HepG2 (cell line): ENCODE results near the gene RELL1. TPM values are rescaled to one million over a fixed set of nuclear protein-coding genes. Genes with fewer than 3 reads are reported as not detected.

ENCODE experiments used
- ATAC-seq: fragments of 200-7000 bp; cut with Tn5 transposase; 3 replicates; pipeline ENCODE4 v1.9.1; 2020; ENCODE audit warnings: mild to moderate bottlenecking, moderate library complexity
- BruUV-seq: library from RNA; stranded (reverse); fragments of 400-500 nt; replicated peaks from 2 replicates; lab custom pipeline; 2021; lab: Mats Ljungman, UMichigan
- CTCF ChIA-PET: fragments of 300-600 bp; formaldehyde crosslinking; extraction: SDS; loops from one replicate; lab custom pipeline; 2021; ENCODE audit warnings: low total read pairs, inconsistent platforms, low intra/inter-chr PET ratio; lab: Yijun Ruan, JAX
- POLR2A ChIA-PET: fragments of 350-600 bp; sonication (Branson Sonifier 250); formaldehyde crosslinking; loops from one replicate; lab custom pipeline; 2020; ENCODE audit warnings: antibody characterized with exemption, inconsistent platforms; lab: Yijun Ruan, JAX
- DNase-seq: peaks from one replicate; pipeline ENCODE4 v3.0.0-alpha.2; 2015; ENCODE audit warnings: low spot score
- FAIRE-seq: peaks from 3 replicates; lab custom pipeline; 2011; peaks lifted over from hg19 to GRCh38; lab: Jason Lieb, UNC
- H2AFZ ChIP-seq: one replicate; pipeline ENCODE4 v1.6.1; 2011; ENCODE audit warnings: low read length, inconsistent platforms
- H3K27ac ChIP-seq: fragments of 300-600 bp; 3 replicates; pipeline ENCODE4 v1.8.0; 2011; ENCODE audit warnings: mixed run types, mild to moderate bottlenecking, mixed read lengths, low read length, inconsistent platforms; ENCODE audit not compliant: insufficient read depth; ENCODE audit errors: extremely low read length
- H3K27me3 ChIP-seq, 2 experiments: fragments of 200-600 bp in 1 of 2; 2 replicates in 1 of 2; 3 replicates in 1 of 2; pipeline versions ENCODE4 v1.6.0 to v1.8.0; 2011; ENCODE audit warnings: low read length in 2 of 2, mild to moderate bottlenecking in 2 of 2, moderate library complexity in 2 of 2, inconsistent platforms in 1 of 2; ENCODE audit not compliant: insufficient read depth in 2 of 2, control insufficient read depth in 1 of 2
- H3K36me3 ChIP-seq, 2 experiments: fragments of 200-600 bp in 1 of 2; replicated peaks in 1 of 2; 2 replicates in 1 of 2; 3 replicates in 1 of 2; pipeline versions ENCODE4 v1.5.1 to v1.8.0; 2011; ENCODE audit warnings: low read length in 2 of 2, inconsistent platforms in 1 of 2; ENCODE audit not compliant: insufficient read depth in 2 of 2, control insufficient read depth in 1 of 2
- H3K4me1 ChIP-seq: 2 replicates; pipeline ENCODE4 v1.5.1; 2012; ENCODE audit warnings: low read length, inconsistent platforms; ENCODE audit not compliant: insufficient read depth
- H3K4me2 ChIP-seq: 2 replicates; pipeline ENCODE4 v1.6.0; 2011; ENCODE audit warnings: low read depth, low read length, inconsistent platforms
- H3K4me3 ChIP-seq, 3 experiments: fragments of 200-600 bp in 1 of 3; sonication (generic), shearing (Covaris generic) in 1 of 3; replicated peaks in 1 of 3; 2 replicates each; pipeline ENCODE4 v1.5.1; 2011 to 2016; ENCODE audit warnings: low read length in 3 of 3, inconsistent platforms in 2 of 3, low read depth in 2 of 3, mild to moderate bottlenecking in 2 of 3, control low read depth in 1 of 3, mixed read lengths in 1 of 3; ENCODE audit not compliant: insufficient read depth in 1 of 3
- H3K79me2 ChIP-seq: one replicate; pipeline ENCODE4 v1.6.1; 2011; ENCODE audit warnings: low read length, inconsistent platforms; ENCODE audit not compliant: insufficient read depth
- H3K9ac ChIP-seq: 2 replicates; pipeline ENCODE4 v1.6.0; 2011; ENCODE audit warnings: mild to moderate bottlenecking, low read depth, low read length, inconsistent platforms; ENCODE audit not compliant: insufficient read depth
- H3K9me3 ChIP-seq: 2 replicates; pipeline ENCODE4 v1.5.1; 2012; ENCODE audit warnings: mild to moderate bottlenecking, low read length
- H4K20me1 ChIP-seq: 2 replicates; pipeline ENCODE4 v1.6.0; 2011; ENCODE audit warnings: inconsistent platforms, mild to moderate bottlenecking, low read length, moderate library complexity; ENCODE audit not compliant: insufficient read depth
- EP300 ChIP-seq, 3 experiments: sonication (generic) in 1 of 3; formaldehyde crosslinking in 1 of 3; IDR thresholded peaks; 2 replicates each; pipeline versions ENCODE4 v1.5.1 to v1.6.1; 2011 to 2020; ENCODE audit warnings: low read depth in 2 of 3, low read length in 2 of 3, borderline replicate concordance in 1 of 3, improper control_type of control experiment in 1 of 3, mild to moderate bottlenecking in 1 of 3, missing genetic modification reagents in 1 of 3, moderate library complexity in 1 of 3
- HIVEP1 ChIP-seq: sonication (generic); formaldehyde crosslinking; IDR thresholded peaks from 2 replicates; pipeline ENCODE4 v1.4.0; 2020; ENCODE audit warnings: mild to moderate bottlenecking, missing genetic modification reagents
- NCOA5 ChIP-seq: sonication (generic); formaldehyde crosslinking; IDR thresholded peaks from 2 replicates; pipeline ENCODE4 v1.4.0; 2020; ENCODE audit warnings: missing genetic modification reagents
- SP2 ChIP-seq: sonication (generic); formaldehyde crosslinking; IDR thresholded peaks from 2 replicates; pipeline ENCODE4 v1.5.1; 2020; ENCODE audit warnings: mild to moderate bottlenecking, missing genetic modification reagents
- WGBS: methylation state at CpG from one replicate; pipeline ENCODE4 v1.1.6; 2017; ENCODE audit warnings: low lambda C conversion rate; 5-methylcytosine and 5-hydroxymethylcytosine counted together
- in situ Hi-C: cut with HindIII; loops from 2 replicates; pipeline ENCODE4 v1.10.0; 2017; ENCODE audit warnings: low pct_unique_long_range_greater_than_20kb; ENCODE audit not compliant: extremely low pct_ligation_motif_present
- intact Hi-C: fragments of 100-400 bp; cut with micrococcal nuclease; formaldehyde crosslinking; loops from one replicate; pipeline ENCODE4 v1.10.0; 2022; ENCODE audit not compliant: unreplicated experiment
- polyA plus RNA-seq, 8 experiments: library from polyadenylated mRNA; depleted of rRNA in 3 of 8; stranded (reverse) in 7 of 8; unstranded in 1 of 8; fragments of >200 nt; fragmentation: Illumina TruSeq in 4 of 8; extraction: Trizol in 4 of 8; gene quantifications; 2 replicates each; pipeline versions ENCODE4 v1.2.1 to v1.2.3, GENCODE V29; 2011 to 2016; ENCODE audit warnings: low read depth in 4 of 8, missing spikeins in 1 of 8, mixed read lengths in 1 of 8; ENCODE audit not compliant: insufficient read depth in 1 of 8
- total RNA-seq, 5 experiments: library from RNA; depleted of rRNA; stranded (reverse); fragments of >200 nt; fragmentation: Illumina TruSeq; extraction: Trizol; gene quantifications; 2 replicates each; pipeline ENCODE4 v1.2.3, GENCODE V29; 2016; ENCODE audit warnings: low read depth in 1 of 5
- TF ChIP-seq, protein P1 (sequence below): sonication (generic); formaldehyde crosslinking; conservative IDR thresholded peaks from 2 replicates; pipeline ENCODE4 v1.8.0; 2022; ENCODE audit warnings: low read depth, missing genetic modification reagents
- TF ChIP-seq, protein P2 (sequence below): sonication (generic); formaldehyde crosslinking; IDR thresholded peaks from 2 replicates; pipeline ENCODE4 v1.9.0; 2022; ENCODE audit warnings: missing genetic modification reagents, mild to moderate bottlenecking, borderline replicate concordance
- TF ChIP-seq, protein P3 (sequence below): sonication (generic); formaldehyde crosslinking; IDR thresholded peaks from 2 replicates; pipeline ENCODE4 v1.5.1; 2020; ENCODE audit warnings: mild to moderate bottlenecking, missing genetic modification reagents, moderate library complexity
- TF ChIP-seq, protein P4 (sequence below): sonication (generic); formaldehyde crosslinking; IDR thresholded peaks from 2 replicates; pipeline ENCODE4 v1.8.0; 2022; ENCODE audit warnings: missing genetic modification reagents, low read depth, mild to moderate bottlenecking, borderline replicate concordance
- TF ChIP-seq, protein P5 (sequence below): sonication (generic); formaldehyde crosslinking; IDR thresholded peaks from 2 replicates; pipeline ENCODE4 v1.8.1; 2023; ENCODE audit warnings: mild to moderate bottlenecking, missing genetic modification reagents

Gene RELL1
- total and polyA plus RNA-seq, 2 of the 13 experiments (the other 11 are each of a cell fraction or from before 2014, with no cell fraction given): 8.4 to 58.4 TPM

DNA sequence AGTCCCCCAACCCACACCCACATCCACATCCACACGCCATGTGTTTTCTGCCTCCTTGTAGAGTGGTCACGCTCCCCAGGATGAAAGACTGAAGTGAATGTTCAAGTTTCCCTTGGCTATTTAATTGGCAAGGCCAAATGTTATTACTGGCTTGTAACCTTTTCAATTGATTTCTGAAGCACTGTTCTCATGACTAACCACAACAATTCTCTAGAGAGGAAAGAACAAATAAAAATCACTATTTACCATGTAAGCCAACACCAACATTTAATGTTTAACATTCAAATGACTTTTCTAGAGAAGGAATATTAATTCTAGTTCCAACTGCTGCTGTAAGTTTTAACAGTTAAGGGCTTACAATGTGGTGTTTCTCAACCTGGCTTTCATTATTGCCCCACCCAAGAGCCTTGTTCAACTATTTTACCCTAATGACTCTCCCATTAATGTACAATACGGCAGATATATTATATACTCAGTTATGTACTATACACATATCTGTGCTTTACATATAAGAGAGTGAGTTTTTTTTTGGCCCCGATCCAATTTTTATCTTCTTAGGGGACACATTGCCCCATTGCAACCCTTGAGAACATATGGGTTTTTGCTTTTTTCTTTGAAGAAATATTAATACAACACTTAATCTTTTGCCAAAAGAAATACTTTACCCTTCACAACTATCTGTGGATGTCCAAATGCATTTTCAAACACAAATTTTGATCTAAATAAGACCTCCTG lies 46.5 kb downstream of the RELL1 start (continued):
- TF ChIP-seq EP300 (IDR thresholded peaks at IDR 0.05; ENCODE audit: low read depth in 2 of 2, low read length in 2 of 2): no peak
- no peak for TF ChIP-seq EP300 (CRISPR knock-in tag; IDR thresholded peaks at IDR 0.05; ENCODE audit: borderline replicate concordance)
- TF ChIP-seq, protein P1, sequence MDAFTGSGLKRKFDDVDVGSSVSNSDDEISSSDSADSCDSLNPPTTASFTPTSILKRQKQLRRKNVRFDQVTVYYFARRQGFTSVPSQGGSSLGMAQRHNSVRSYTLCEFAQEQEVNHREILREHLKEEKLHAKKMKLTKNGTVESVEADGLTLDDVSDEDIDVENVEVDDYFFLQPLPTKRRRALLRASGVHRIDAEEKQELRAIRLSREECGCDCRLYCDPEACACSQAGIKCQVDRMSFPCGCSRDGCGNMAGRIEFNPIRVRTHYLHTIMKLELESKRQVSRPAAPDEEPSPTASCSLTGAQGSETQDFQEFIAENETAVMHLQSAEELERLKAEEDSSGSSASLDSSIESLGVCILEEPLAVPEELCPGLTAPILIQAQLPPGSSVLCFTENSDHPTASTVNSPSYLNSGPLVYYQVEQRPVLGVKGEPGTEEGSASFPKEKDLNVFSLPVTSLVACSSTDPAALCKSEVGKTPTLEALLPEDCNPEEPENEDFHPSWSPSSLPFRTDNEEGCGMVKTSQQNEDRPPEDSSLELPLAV (CRISPR knock-in tag): no peak
- TF ChIP-seq, protein P2, sequence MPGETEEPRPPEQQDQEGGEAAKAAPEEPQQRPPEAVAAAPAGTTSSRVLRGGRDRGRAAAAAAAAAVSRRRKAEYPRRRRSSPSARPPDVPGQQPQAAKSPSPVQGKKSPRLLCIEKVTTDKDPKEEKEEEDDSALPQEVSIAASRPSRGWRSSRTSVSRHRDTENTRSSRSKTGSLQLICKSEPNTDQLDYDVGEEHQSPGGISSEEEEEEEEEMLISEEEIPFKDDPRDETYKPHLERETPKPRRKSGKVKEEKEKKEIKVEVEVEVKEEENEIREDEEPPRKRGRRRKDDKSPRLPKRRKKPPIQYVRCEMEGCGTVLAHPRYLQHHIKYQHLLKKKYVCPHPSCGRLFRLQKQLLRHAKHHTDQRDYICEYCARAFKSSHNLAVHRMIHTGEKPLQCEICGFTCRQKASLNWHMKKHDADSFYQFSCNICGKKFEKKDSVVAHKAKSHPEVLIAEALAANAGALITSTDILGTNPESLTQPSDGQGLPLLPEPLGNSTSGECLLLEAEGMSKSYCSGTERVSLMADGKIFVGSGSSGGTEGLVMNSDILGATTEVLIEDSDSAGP (CRISPR knock-in tag): no peak
- TF ChIP-seq, all 625 proteins: peak for 0

DNA sequence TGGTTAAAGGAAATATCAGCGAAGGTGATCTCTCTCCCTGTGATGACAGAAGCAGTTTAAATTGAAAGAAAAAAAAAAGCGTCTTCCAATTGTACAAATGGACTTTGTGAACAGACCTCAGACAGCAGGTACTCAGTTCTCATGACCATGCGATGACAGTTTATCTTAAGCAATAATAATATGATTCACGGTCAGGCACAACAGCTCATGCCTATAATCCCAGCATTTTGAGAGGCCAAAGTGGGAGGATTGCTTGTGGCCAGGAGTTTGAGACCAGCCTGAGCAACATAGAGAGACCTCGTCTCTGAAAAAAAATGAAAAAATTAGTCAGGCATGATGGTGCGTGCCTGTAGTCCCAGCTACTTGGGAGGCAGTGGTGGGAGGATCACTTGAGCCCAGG lies 51.0 kb downstream of the RELL1 start:
- peaks cover 16 to 47% of the 10 kb centered on the region in 2 experiments for H3K36me3 ChIP-seq
- WGBS: 91% methylated on average over 6 of the region's 6 CpGs
- no peak overlapping the region for H3K4me3 ChIP-seq
- no peak for ATAC-seq
- no peak overlapping the region for H3K27ac ChIP-seq
- no peaks in the 10 kb centered on the region for H3K9me3 ChIP-seq
- intact Hi-C loops: no loop called here
- in situ Hi-C loops: no loop called here
- no peaks in the 10 kb centered on the region for H4K20me1 ChIP-seq
- no peaks in the 10 kb centered on the region for H3K27me3 ChIP-seq
- no peak overlapping the region for H2AFZ ChIP-seq
- no peak overlapping the region for H3K4me2 ChIP-seq
- FAIRE-seq: no peak
- no peak for DNase-seq
- no peak overlapping the region for H3K9ac ChIP-seq
- H3K4me1 ChIP-seq: no peaks in the 10 kb centered on the region
- POLR2A ChIA-PET: no interaction called here
- no TSS peak for BruUV-seq
- CTCF ChIA-PET: no interaction called here
- no peaks in the 10 kb centered on the region for H3K79me2 ChIP-seq
- TF ChIP-seq, protein P3, sequence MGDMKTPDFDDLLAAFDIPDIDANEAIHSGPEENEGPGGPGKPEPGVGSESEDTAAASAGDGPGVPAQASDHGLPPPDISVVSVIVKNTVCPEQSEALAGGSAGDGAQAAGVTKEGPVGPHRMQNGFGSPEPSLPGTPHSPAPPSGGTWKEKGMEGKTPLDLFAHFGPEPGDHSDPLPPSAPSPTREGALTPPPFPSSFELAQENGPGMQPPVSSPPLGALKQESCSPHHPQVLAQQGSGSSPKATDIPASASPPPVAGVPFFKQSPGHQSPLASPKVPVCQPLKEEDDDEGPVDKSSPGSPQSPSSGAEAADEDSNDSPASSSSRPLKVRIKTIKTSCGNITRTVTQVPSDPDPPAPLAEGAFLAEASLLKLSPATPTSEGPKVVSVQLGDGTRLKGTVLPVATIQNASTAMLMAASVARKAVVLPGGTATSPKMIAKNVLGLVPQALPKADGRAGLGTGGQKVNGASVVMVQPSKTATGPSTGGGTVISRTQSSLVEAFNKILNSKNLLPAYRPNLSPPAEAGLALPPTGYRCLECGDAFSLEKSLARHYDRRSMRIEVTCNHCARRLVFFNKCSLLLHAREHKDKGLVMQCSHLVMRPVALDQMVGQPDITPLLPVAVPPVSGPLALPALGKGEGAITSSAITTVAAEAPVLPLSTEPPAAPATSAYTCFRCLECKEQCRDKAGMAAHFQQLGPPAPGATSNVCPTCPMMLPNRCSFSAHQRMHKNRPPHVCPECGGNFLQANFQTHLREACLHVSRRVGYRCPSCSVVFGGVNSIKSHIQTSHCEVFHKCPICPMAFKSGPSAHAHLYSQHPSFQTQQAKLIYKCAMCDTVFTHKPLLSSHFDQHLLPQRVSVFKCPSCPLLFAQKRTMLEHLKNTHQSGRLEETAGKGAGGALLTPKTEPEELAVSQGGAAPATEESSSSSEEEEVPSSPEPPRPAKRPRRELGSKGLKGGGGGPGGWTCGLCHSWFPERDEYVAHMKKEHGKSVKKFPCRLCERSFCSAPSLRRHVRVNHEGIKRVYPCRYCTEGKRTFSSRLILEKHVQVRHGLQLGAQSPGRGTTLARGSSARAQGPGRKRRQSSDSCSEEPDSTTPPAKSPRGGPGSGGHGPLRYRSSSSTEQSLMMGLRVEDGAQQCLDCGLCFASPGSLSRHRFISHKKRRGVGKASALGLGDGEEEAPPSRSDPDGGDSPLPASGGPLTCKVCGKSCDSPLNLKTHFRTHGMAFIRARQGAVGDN (CRISPR knock-in tag): no peak
- TF ChIP-seq SP2 (CRISPR knock-in tag) (no peak), NCOA5 (CRISPR knock-in tag) (no peak), HIVEP1 (CRISPR knock-in tag) (no peak)
- TF ChIP-seq, protein P4, sequence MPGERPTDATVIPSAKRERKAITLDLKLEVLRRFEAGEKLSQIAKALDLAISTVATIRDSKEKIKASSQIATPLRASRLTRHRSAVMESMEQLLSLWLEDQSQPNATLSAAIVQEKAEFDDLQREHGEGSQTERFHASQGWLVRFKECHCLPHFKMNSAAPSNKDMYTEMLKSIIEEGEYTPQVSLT (CRISPR knock-in tag): no peak
- TF ChIP-seq, protein P5, sequence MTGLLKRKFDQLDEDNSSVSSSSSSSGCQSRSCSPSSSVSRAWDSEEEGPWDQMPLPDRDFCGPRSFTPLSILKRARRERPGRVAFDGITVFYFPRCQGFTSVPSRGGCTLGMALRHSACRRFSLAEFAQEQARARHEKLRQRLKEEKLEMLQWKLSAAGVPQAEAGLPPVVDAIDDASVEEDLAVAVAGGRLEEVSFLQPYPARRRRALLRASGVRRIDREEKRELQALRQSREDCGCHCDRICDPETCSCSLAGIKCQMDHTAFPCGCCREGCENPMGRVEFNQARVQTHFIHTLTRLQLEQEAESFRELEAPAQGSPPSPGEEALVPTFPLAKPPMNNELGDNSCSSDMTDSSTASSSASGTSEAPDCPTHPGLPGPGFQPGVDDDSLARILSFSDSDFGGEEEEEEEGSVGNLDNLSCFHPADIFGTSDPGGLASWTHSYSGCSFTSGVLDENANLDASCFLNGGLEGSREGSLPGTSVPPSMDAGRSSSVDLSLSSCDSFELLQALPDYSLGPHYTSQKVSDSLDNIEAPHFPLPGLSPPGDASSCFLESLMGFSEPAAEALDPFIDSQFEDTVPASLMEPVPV (CRISPR knock-in tag): no peak
